Nephron (organoid): Measurements from ENCODE around the gene CRHR2.

Source experiments
- H3K27ac Mint-ChIP-seq, 3 experiments: 2 replicates each; pipeline ENCODE4 v1.8.0; 2020; ENCODE audit warnings: mixed read lengths in 3 of 3, mild to moderate bottlenecking in 2 of 3, moderate library complexity in 1 of 3
- H3K27me3 Mint-ChIP-seq: 2 replicates; pipeline ENCODE4 v1.8.0; 2021; ENCODE audit warnings: low read depth, mild to moderate bottlenecking, moderate library complexity, mixed read lengths
- H3K36me3 Mint-ChIP-seq: 2 replicates; pipeline ENCODE4 v1.8.0; 2020; ENCODE audit warnings: low read depth, mixed read lengths
- H3K4me1 Mint-ChIP-seq: 2 replicates; pipeline ENCODE4 v1.8.0; 2020; ENCODE audit warnings: mixed read lengths
- H3K4me3 Mint-ChIP-seq, 3 experiments: 2 replicates each; pipeline ENCODE4 v1.8.0; 2020; ENCODE audit warnings: mild to moderate bottlenecking in 3 of 3, mixed read lengths in 3 of 3, moderate library complexity in 2 of 3
- H3K9me3 Mint-ChIP-seq: 2 replicates; pipeline ENCODE4 v1.8.0; 2020; ENCODE audit warnings: mixed read lengths
- TF ChIP-seq, protein P1 (sequence below), 3 experiments: fragments of 200-600 bp; sonication (generic); IDR thresholded peaks; one replicate each; pipeline ENCODE4 v1.5.0; 2021; ENCODE audit warnings: antibody characterized with exemption in 3 of 3; ENCODE audit not compliant: unreplicated experiment in 3 of 3

The CRHR2 gene

DNA sequence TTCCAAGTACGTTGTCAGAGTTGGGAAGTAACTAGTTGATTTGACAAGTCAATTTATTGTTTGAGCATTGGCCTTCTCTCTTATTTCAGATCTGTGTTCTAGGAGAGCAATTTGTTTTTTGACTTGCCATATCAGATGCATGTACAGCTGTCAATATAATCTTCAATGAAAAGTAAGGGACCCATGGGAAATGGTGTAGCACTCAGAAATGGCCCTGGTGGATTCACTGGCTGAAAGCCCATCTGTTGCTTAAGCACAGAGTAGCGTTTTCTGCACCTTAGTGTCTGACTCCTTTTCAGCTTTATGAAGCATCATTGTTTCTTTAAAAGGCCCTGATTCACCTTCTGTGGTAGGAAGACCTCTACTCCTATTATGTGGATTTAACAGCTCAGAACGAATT is 77.4 kb downstream of the CRHR2 start:
- H3K27ac Mint-ChIP-seq: no peak overlapping the region
- no peaks in the 10 kb centered on the region for H3K9me3 Mint-ChIP-seq
- TF ChIP-seq, protein P1, sequence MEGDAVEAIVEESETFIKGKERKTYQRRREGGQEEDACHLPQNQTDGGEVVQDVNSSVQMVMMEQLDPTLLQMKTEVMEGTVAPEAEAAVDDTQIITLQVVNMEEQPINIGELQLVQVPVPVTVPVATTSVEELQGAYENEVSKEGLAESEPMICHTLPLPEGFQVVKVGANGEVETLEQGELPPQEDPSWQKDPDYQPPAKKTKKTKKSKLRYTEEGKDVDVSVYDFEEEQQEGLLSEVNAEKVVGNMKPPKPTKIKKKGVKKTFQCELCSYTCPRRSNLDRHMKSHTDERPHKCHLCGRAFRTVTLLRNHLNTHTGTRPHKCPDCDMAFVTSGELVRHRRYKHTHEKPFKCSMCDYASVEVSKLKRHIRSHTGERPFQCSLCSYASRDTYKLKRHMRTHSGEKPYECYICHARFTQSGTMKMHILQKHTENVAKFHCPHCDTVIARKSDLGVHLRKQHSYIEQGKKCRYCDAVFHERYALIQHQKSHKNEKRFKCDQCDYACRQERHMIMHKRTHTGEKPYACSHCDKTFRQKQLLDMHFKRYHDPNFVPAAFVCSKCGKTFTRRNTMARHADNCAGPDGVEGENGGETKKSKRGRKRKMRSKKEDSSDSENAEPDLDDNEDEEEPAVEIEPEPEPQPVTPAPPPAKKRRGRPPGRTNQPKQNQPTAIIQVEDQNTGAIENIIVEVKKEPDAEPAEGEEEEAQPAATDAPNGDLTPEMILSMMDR (IDR thresholded peaks at IDR 0.05; ENCODE audit: unreplicated experiment in 3 of 3): no peak
- H3K4me3 Mint-ChIP-seq: no peak overlapping the region
- peaks cover 80% of the 10 kb centered on the region for H3K36me3 Mint-ChIP-seq
- no peaks in the 10 kb centered on the region for H3K27me3 Mint-ChIP-seq
- H3K4me1 Mint-ChIP-seq: no peaks in the 10 kb centered on the region
